ENCODE results near the gene ANKFN1.

GRCh38 chr17:56497132-56497531, 343.9 kb downstream of the ANKFN1 start:
- TF ChIP-seq POLR2AphosphoS5 (IDR thresholded peaks at IDR 0.05): no peak
- TF ChIP-seq CTCF (IDR thresholded peaks at IDR 0.05): no peak
- no peak for TF ChIP-seq POLR2A (IDR thresholded peaks at IDR 0.05)
